HG03196 (cell line): ENCODE data around the gene OR7D4.
"Not testable (repeated sequence)": the region's sequence is repeated elsewhere in the genome, so short reads cannot be mapped to it uniquely, and the experiment has no call there.

ENCODE experiments used
- ATAC-seq: cut with Tn5 transposase; IDR thresholded peaks from one replicate; pipeline ENCODE4 v1.9.1; 2021; ENCODE audit not compliant: unreplicated experiment

The OR7D4 gene

DNA sequence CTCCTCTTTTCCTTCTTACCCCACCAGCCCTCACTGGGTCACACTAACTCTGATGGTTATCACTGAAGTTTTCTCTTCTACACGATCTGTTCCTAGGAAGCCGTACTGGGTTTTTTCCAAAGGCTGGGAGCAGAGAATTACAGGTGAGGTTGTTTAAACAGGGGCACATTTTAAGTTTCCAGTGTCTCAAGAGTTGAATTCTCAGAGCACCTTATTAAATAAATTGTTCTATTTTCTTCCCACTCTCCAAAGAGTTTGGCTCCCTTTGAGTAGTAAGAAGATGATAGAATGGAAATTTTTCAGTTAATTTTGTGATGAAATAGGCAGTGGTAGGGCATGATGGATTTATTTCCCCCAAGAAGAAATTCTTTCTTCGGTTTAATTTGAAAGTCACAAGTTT lies at the start of gene OR7D4:
Gene OR7D4 (minus strand): TSS at position 101 of the 400 bp plus-strand sequence. CDS start 4,752 bp downstream, outside the sequence.
- no peak for ATAC-seq

- no peak for ATAC-seq
These were observed 31.8 kb upstream of the OR7D4 start for GRCh38 chr19:9251236-9251635.

DNA sequence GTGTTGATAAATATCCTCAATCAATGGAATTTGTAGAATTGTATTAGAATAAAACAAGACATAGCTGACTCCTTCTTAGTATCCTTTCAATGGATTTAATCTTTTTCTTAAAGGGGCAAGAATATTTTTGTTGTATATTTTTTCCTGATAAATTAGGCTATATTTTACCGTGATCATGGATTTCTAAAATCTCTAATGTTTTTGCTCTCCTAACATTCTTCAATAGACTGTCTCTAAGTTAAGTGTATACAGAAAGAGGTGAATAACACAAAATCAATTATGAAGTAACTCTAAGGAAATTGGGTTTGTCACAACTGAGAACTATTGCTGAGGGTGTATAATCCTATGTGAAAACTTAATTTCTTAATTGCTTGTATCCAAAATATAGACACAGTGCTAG lies 31.2 kb upstream of the OR7D4 start, which contains the start of gene OR7E24:
Gene OR7E24 (plus strand): TSS at position 301 of the 400 bp plus-strand sequence. CDS start 114 bp downstream, outside the sequence.
- ATAC-seq, result no peak

- ATAC-seq, result no peak
These were observed 13.8 kb downstream of the OR7D4 start for GRCh38 chr19:9205501-9206113.

DNA sequence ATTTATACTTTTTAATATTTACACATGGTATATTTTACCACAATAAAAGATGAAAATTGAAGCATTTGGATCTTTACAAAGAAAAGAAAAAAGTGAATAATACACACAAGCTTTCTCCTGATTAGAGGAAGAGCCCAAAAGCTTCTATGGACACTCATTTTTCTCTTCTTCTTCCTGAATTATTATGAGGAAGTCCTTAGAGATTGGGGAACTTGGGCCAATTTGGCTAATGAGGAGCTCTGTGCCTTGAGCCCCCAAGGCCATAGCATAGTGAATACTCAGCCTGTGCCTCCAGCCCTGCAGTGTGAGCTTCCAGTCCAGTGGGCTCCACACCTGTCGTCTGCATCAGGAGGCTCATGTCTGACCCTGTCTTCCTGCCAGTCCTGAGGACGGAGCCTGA lies 21.3 kb downstream of the OR7D4 start:
- ATAC-seq, result not testable (repeated sequence)

- ATAC-seq, result no peak
These were observed 29.9 kb downstream of the OR7D4 start for GRCh38 chr19:9189535-9189934.

GRCh38 chr19:9187191-9187590 lies 32.2 kb downstream of the OR7D4 start:
- ATAC-seq, result no peak

GRCh38 chr19:9183000-9183399 lies 36.4 kb downstream of the OR7D4 start:
- ATAC-seq, result no peak

DNA sequence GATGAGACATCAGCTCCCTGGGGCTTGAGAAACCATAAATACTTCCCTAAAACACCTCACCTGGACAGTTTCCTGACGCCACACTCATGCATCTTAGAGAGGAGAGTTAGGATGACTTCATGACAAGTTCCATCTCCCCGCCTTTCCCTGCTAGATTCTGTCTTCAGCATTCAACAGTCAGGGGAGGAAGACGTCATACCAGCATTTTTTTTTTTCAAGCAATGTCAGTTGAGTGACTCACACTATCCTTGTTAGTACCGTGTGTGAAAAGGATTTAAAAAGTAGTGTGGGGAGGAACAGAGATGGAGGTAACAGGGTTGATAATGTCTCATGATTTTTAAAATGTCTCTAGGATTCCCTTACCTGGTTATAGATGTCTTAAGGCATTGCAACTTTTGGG lies 40.5 kb downstream of the OR7D4 start, which contains the start of gene OR7D2:
Gene OR7D2 (plus strand): TSS at position 79 of the 400 bp plus-strand sequence. CDS start 6,803 bp downstream, outside the sequence.
- ATAC-seq, result no peak

- no peak for ATAC-seq
These were observed 44.1 kb downstream of the OR7D4 start for GRCh38 chr19:9175326-9175725.

- ATAC-seq, result no peak
These were observed 47.9 kb downstream of the OR7D4 start for GRCh38 chr19:9171393-9171991.

GRCh38 chr19:9166846-9167245 lies 52.5 kb downstream of the OR7D4 start:
- no peak for ATAC-seq

- no peak for ATAC-seq
These were observed 54.1 kb downstream of the OR7D4 start for GRCh38 chr19:9165261-9165660.

DNA sequence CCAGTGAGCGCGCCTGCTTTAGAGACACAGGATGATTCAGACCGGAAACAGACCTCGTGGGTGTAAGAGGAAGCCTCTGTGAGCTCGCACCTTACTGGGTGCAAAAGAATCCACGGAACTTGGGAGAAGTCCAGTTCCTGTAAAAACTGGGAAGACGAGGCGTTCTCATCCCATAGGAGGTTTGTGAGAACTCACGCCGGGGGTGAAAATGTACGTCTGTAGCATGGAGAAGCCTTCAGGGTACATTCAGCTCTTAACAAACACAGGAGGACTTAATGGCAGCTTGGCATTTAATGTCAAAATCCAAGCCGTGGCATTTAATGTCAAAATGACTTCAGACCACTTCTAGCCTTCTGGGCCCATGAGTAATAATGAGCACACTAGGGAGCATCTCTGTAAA lies 58.0 kb downstream of the OR7D4 start:
- ATAC-seq, result no peak
